Ishikawa (cell line): ENCODE measurements around the gene HNF1B.

Experiments
- CEBPB ChIP-seq: IDR thresholded peaks from 2 replicates; pipeline ENCODE4 v1.6.1; 2012
- CREB1 ChIP-seq: IDR thresholded peaks from 2 replicates; pipeline ENCODE4 v1.6.1; 2012; ENCODE audit warnings: low read depth
- EGR1 ChIP-seq: IDR thresholded peaks from 2 replicates; pipeline ENCODE4 v1.6.1; 2012
- EP300 ChIP-seq: IDR thresholded peaks from 2 replicates; pipeline ENCODE4 v1.6.1; 2012; ENCODE audit warnings: borderline replicate concordance
- FOXM1 ChIP-seq: IDR thresholded peaks from 2 replicates; pipeline ENCODE4 v1.6.1; 2012; ENCODE audit warnings: low read depth, borderline replicate concordance
- MAX ChIP-seq: IDR thresholded peaks from 2 replicates; pipeline ENCODE4 v1.6.1; 2012
- NFIC ChIP-seq: IDR thresholded peaks from 2 replicates; pipeline ENCODE4 v1.6.1; 2012
- RAD21 ChIP-seq: IDR thresholded peaks from 2 replicates; pipeline ENCODE4 v1.6.1; 2012; ENCODE audit warnings: low read depth
- REST ChIP-seq: IDR thresholded peaks from 2 replicates; pipeline ENCODE4 v1.6.1; 2012; ENCODE audit warnings: low read depth, mild to moderate bottlenecking
- TAF1 ChIP-seq: IDR thresholded peaks from 2 replicates; pipeline ENCODE4 v1.6.1; 2012; ENCODE audit warnings: low read depth, mild to moderate bottlenecking
- TCF12 ChIP-seq: IDR thresholded peaks from 2 replicates; pipeline ENCODE4 v1.6.1; 2012; ENCODE audit warnings: low read depth
- TEAD4 ChIP-seq: IDR thresholded peaks from 2 replicates; pipeline ENCODE4 v1.6.1; 2012
- USF1 ChIP-seq: IDR thresholded peaks from 2 replicates; pipeline ENCODE4 v1.6.1; 2012
- YY1 ChIP-seq: IDR thresholded peaks from 2 replicates; pipeline ENCODE4 v1.6.1; 2012; ENCODE audit warnings: low read depth
- ZBTB7A ChIP-seq: IDR thresholded peaks from 2 replicates; pipeline ENCODE4 v1.6.1; 2012; ENCODE audit warnings: low read depth

The HNF1B gene

GRCh38 chr17:37742762-37743611 is 1.9 kb downstream of the HNF1B start:
- TF ChIP-seq TAF1 (no peak), USF1 (no peak), CREB1 (no peak), NFIC (no peak), TCF12 (no peak)

GRCh38 chr17:37742116-37742761 is 2.6 kb downstream of the HNF1B start:
- TF ChIP-seq YY1 (no peak), EGR1 (no peak), TAF1 (no peak), EP300 (no peak), TCF12 (no peak), CEBPB (no peak), REST (no peak), MAX (peak; percentile 40; the same call in 1 of the 2 replicates)

- TF ChIP-seq MAX (no peak), EP300 (no peak), RAD21 (no peak), ZBTB7A (no peak), TCF12 (no peak), FOXM1 (no peak), YY1 (no peak), NFIC (no peak), REST (no peak), EGR1 (no peak), USF1 (no peak), CREB1 (no peak), CEBPB (no peak), TEAD4 (no peak), TAF1 (no peak)
Measured at GRCh38 chr17:37741341-37742115, 3.3 kb downstream of the HNF1B start.

GRCh38 chr17:37740915-37741314 is 3.9 kb downstream of the HNF1B start:
- no peak for TF ChIP-seq TAF1
- TF ChIP-seq EP300, result no peak

- TF ChIP-seq RAD21, result no peak
- TF ChIP-seq TEAD4, result no peak
- no peak for TF ChIP-seq CEBPB
- no peak for TF ChIP-seq FOXM1
- TF ChIP-seq MAX, result no peak
- TF ChIP-seq USF1, result no peak
- no peak for TF ChIP-seq TCF12
- TF ChIP-seq TAF1, result no peak
- TF ChIP-seq REST, result no peak
- no peak for TF ChIP-seq NFIC
- TF ChIP-seq YY1, result no peak
- no peak for TF ChIP-seq CREB1
- no peak for TF ChIP-seq EP300
- no peak for TF ChIP-seq EGR1
- no peak for TF ChIP-seq ZBTB7A
Measured at GRCh38 chr17:37737971-37738370, 6.9 kb downstream of the HNF1B start.
